Nephron progenitor cell (in vitro differentiated cells): Measurements from ENCODE around the gene SPTB.
A peak's percentile ranks its signal among the peaks of the same experiment; 100 is the strongest.

Experiments
- DNase-seq: peaks from one replicate; pipeline ENCODE4 v3.0.0; 2021
- H3K27ac Mint-ChIP-seq: 2 replicates; pipeline ENCODE4 v1.8.0; 2021; ENCODE audit warnings: mild to moderate bottlenecking, moderate library complexity, mixed read lengths
- H3K27me3 Mint-ChIP-seq: 2 replicates; pipeline ENCODE4 v1.8.0; 2021; ENCODE audit warnings: mild to moderate bottlenecking, low read depth, mixed read lengths; ENCODE audit not compliant: poor library complexity
- H3K36me3 Mint-ChIP-seq: 2 replicates; pipeline ENCODE4 v1.8.0; 2021; ENCODE audit warnings: low read depth, mixed read lengths
- H3K4me1 Mint-ChIP-seq: 2 replicates; pipeline ENCODE4 v1.8.0; 2021; ENCODE audit warnings: mixed read lengths
- H3K4me3 Mint-ChIP-seq: 2 replicates; pipeline ENCODE4 v1.8.0; 2021; ENCODE audit warnings: mild to moderate bottlenecking, moderate library complexity, mixed read lengths
- H3K9me3 Mint-ChIP-seq: 2 replicates; pipeline ENCODE4 v1.8.0; 2021; ENCODE audit warnings: mild to moderate bottlenecking, moderate library complexity, mixed read lengths
- CTCF ChIP-seq: fragments of 200-600 bp; sonication (generic); IDR thresholded peaks from 2 replicates; pipeline ENCODE4 v1.5.0; 2021; ENCODE audit warnings: antibody characterized with exemption

SPTB gene

DNA sequence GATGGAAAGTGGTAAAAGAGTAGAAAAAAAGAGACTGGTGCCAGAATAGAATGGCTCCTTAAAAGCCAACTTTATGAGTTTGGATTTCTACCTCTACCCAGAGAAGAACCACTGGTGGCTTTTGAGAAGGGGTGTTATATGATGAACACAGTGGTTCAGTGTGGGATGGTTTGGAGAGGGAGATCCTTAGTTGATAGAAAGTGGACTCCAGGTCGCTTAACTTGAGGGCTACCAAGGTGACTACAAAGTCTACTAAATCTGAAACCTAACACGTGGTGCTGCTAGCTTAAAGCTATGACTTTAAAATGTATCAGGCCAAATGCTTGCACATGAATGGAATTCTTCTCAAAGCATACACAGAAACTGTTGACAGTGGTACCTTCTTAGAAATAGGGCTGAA lies 8.4 kb downstream of the SPTB start:
- Mint-ChIP-seq H3K4me3 (no peak overlapping the region), H3K9me3 (peaks cover 20% of the 10 kb centered on the region), H3K36me3 (peaks cover 5% of the 10 kb centered on the region), H3K27me3 (peaks cover 59% of the 10 kb centered on the region), H3K4me1 (peaks cover 5% of the 10 kb centered on the region), H3K27ac (no peak overlapping the region)
- no peak for TF ChIP-seq CTCF
- no peak for DNase-seq

GRCh38 chr14:64870160-64870559 lies 9.5 kb downstream of the SPTB start:
- Mint-ChIP-seq H3K27ac (no peak overlapping the region), H3K4me1 (peaks cover 17% of the 10 kb centered on the region), H3K27me3 (peaks cover 49% of the 10 kb centered on the region), H3K4me3 (no peak overlapping the region), H3K36me3 (peaks cover 5% of the 10 kb centered on the region), H3K9me3 (peaks cover 20% of the 10 kb centered on the region)
- no peak for DNase-seq
- no peak for TF ChIP-seq CTCF

- Mint-ChIP-seq H3K4me1 (peaks cover 20% of the 10 kb centered on the region), H3K27ac (no peak overlapping the region), H3K4me3 (no peak overlapping the region), H3K36me3 (peaks cover 5% of the 10 kb centered on the region), H3K27me3 (peaks cover 38% of the 10 kb centered on the region), H3K9me3 (peaks cover 20% of the 10 kb centered on the region)
- DNase-seq: no peak
- no peak for TF ChIP-seq CTCF
Measured at GRCh38 chr14:64868841-64869240, 10.9 kb downstream of the SPTB start.

GRCh38 chr14:64868379-64868778 lies 11.3 kb downstream of the SPTB start:
- Mint-ChIP-seq H3K4me1 (peaks cover 24% of the 10 kb centered on the region), H3K27me3 (peaks cover 34% of the 10 kb centered on the region), H3K27ac (no peak overlapping the region), H3K4me3 (no peak overlapping the region), H3K9me3 (peaks cover 19% of the 10 kb centered on the region), H3K36me3 (peaks cover 5% of the 10 kb centered on the region)
- no peak for TF ChIP-seq CTCF
- no peak for DNase-seq

DNA sequence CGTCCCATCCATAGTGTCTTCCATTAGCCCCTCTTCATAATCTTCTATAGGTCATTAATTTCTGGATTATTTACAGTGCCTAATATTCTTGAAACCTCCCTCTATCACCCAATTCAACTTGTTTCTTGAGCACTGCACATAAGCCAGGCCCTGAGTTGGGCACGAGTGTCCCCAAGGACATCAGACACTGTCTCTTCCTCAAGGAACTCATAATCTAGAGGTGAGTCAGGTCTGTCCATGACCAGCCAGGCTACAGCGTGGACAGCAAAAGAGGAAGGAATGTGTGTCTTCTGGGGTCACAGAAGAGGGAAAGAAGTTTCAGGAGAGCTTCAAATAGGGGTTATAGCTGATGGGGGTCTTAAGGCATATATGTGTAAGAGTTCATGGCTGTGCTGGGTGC lies 12.5 kb downstream of the SPTB start:
- no peak for TF ChIP-seq CTCF
- H3K4me3 Mint-ChIP-seq: no peak overlapping the region
- peaks cover 23% of the 10 kb centered on the region for H3K27me3 Mint-ChIP-seq
- H3K27ac Mint-ChIP-seq: no peak overlapping the region
- H3K9me3 Mint-ChIP-seq: peaks cover 9% of the 10 kb centered on the region
- peaks cover 29% of the 10 kb centered on the region for H3K4me1 Mint-ChIP-seq
- no peak for DNase-seq
- no peaks in the 10 kb centered on the region for H3K36me3 Mint-ChIP-seq

GRCh38 chr14:64865992-64866391 lies 13.7 kb downstream of the SPTB start:
- H3K4me1 Mint-ChIP-seq: peaks cover 39% of the 10 kb centered on the region

More at GRCh38 chr14:64865992-64866391, 13.7 kb downstream of the SPTB start:
- no peak for TF ChIP-seq CTCF
- Mint-ChIP-seq H3K27me3 (peaks cover 13% of the 10 kb centered on the region), H3K9me3 (peaks cover 5% of the 10 kb centered on the region), H3K27ac (peak overlapping the region; percentile 49), H3K4me3 (no peak overlapping the region), H3K36me3 (no peaks in the 10 kb centered on the region)
- no peak for DNase-seq
